Caco-2 (cell line): ENCODE results near the gene HMGB1. TPM values are rescaled to one million over a fixed set of nuclear protein-coding genes. Genes with fewer than 3 reads are reported as not detected.

ENCODE experiments used
- BruUV-seq: library from RNA; stranded (reverse); fragments of 400-500 nt; replicated peaks from 2 replicates; lab custom pipeline; 2021; lab: Mats Ljungman, UMichigan
- CTCF ChIA-PET: fragments of 300-600 bp; sonication (Branson Sonifier 250); formaldehyde crosslinking; loops from one replicate; lab custom pipeline; 2022; ENCODE audit warnings: antibody characterized with exemption; lab: Charles Lee
- POLR2A ChIA-PET: fragments of 300-600 bp; sonication (Branson Sonifier 250); formaldehyde crosslinking; loops from one replicate; lab custom pipeline; 2022; ENCODE audit warnings: antibody characterized with exemption; lab: Charles Lee
- DNase-seq, 2 experiments: peaks; one replicate each; pipeline versions ENCODE4 v3.0.0 to v3.0.0-alpha.2; 2020 to 2022
- H3K27me3 ChIP-seq: replicated peaks from 2 replicates; pipeline ENCODE4 v1.6.0; 2011; ENCODE audit warnings: low read length; ENCODE audit not compliant: control insufficient read depth, insufficient read depth
- H3K36me3 ChIP-seq: 2 replicates; pipeline ENCODE4 v1.5.1; 2011; ENCODE audit warnings: low read length; ENCODE audit not compliant: control insufficient read depth, insufficient read depth
- H3K4me1 ChIP-seq: fragments of 250-450 bp; sonication (Bioruptor Pico); 2 replicates; pipeline ENCODE4 v1.5.1; 2020; ENCODE audit warnings: mild to moderate bottlenecking
- H3K4me3 ChIP-seq: 2 replicates; pipeline ENCODE4 v1.5.1; 2011; ENCODE audit warnings: low read depth, mild to moderate bottlenecking, control low read depth, low read length
- H3K9me3 ChIP-seq: fragments of 250-450 bp; sonication (Bioruptor Pico); 2 replicates; pipeline ENCODE4 v1.5.1; 2020; ENCODE audit warnings: mild to moderate bottlenecking, moderate library complexity
- H3K27ac Mint-ChIP-seq: one replicate; pipeline ENCODE4 v1.8.0; 2022; ENCODE audit warnings: mixed read lengths; ENCODE audit not compliant: unreplicated experiment
- H3K27me3 Mint-ChIP-seq: one replicate; pipeline ENCODE4 v1.8.0; 2022; ENCODE audit warnings: mixed read lengths; ENCODE audit not compliant: insufficient read depth, unreplicated experiment
- H3K36me3 Mint-ChIP-seq: one replicate; pipeline ENCODE4 v1.8.0; 2022; ENCODE audit warnings: mild to moderate bottlenecking, mixed read lengths; ENCODE audit not compliant: insufficient read depth, unreplicated experiment
- H3K4me1 Mint-ChIP-seq: one replicate; pipeline ENCODE4 v1.8.0; 2022; ENCODE audit warnings: low read depth, mixed read lengths; ENCODE audit not compliant: unreplicated experiment
- H3K4me3 Mint-ChIP-seq: one replicate; pipeline ENCODE4 v1.8.0; 2022; ENCODE audit warnings: mild to moderate bottlenecking, moderate library complexity, mixed read lengths; ENCODE audit not compliant: unreplicated experiment
- H3K9me3 Mint-ChIP-seq: one replicate; pipeline ENCODE4 v1.8.0; 2022; ENCODE audit warnings: mixed read lengths; ENCODE audit not compliant: unreplicated experiment
- CTCF ChIP-seq, 2 experiments: fragments of 200-600 bp in 1 of 2; IDR thresholded peaks; 1 replicate in 1 of 2; 2 replicates in 1 of 2; pipeline versions ENCODE4 v1.5.1 to v1.8.0; 2011 to 2022; ENCODE audit warnings: antibody characterized with exemption in 1 of 2, control low read depth in 1 of 2, inconsistent platforms in 1 of 2, low read depth in 1 of 2, low read length in 1 of 2, mild to moderate bottlenecking in 1 of 2, moderate library complexity in 1 of 2; ENCODE audit not compliant: insufficient read depth in 1 of 2, severe bottlenecking in 1 of 2, unreplicated experiment in 1 of 2
- intact Hi-C: fragments of 100-400 bp; cut with micrococcal nuclease; formaldehyde crosslinking; loops from one replicate; pipeline ENCODE4 v1.10.0; 2022; ENCODE audit not compliant: unreplicated experiment
- total RNA-seq: library from RNA; stranded (reverse); gene quantifications from 2 replicates; pipeline ENCODE4 v1.2.3, GENCODE V29; 2022

Gene HMGB1
- total RNA-seq, 1 experiment from 2014 or later = 598 TPM

GRCh38 chr13:30429235-30429634, 36.5 kb downstream of the HMGB1 start:
- Mint-ChIP-seq H3K27me3 (no peaks in the 10 kb centered on the region), H3K27ac (no peak overlapping the region), H3K4me1 (peaks cover 8% of the 10 kb centered on the region), H3K36me3 (no peaks in the 10 kb centered on the region), H3K9me3 (no peaks in the 10 kb centered on the region), H3K4me3 (no peak overlapping the region)
- H3K9me3 ChIP-seq = no peaks in the 10 kb centered on the region
- H3K27me3 ChIP-seq = no peaks in the 10 kb centered on the region
- intact Hi-C loops = no loop called here
- POLR2A ChIA-PET = no interaction called here
- H3K36me3 ChIP-seq = no peaks in the 10 kb centered on the region
- no peak for TF ChIP-seq CTCF (IDR thresholded peaks at IDR 0.05; ENCODE audit: insufficient read depth in 1 of 2, low read depth in 1 of 2, low read length in 1 of 2, severe bottlenecking in 1 of 2, unreplicated experiment in 1 of 2)
- CTCF ChIA-PET = no interaction called here
- no peak for DNase-seq
- H3K4me1 ChIP-seq = peaks cover 17% of the 10 kb centered on the region
- no peak overlapping the region for H3K4me3 ChIP-seq
- BruUV-seq = no TSS peak

- Histone ChIP-seq H3K4me1 (peaks cover 7% of the 10 kb centered on the region; the same call in 1 of the 2 replicates), H3K4me3 (no peak overlapping the region), H3K27me3 (no peaks in the 10 kb centered on the region), H3K9me3 (no peaks in the 10 kb centered on the region), H3K36me3 (no peaks in the 10 kb centered on the region)
- Mint-ChIP-seq H3K4me3 (no peak overlapping the region), H3K27ac (no peak overlapping the region), H3K9me3 (no peaks in the 10 kb centered on the region), H3K27me3 (no peaks in the 10 kb centered on the region), H3K4me1 (peaks cover 8% of the 10 kb centered on the region), H3K36me3 (no peaks in the 10 kb centered on the region)
- intact Hi-C loops = loop anchor here (5.0 kb wide), 2 partner anchors 43 to 193 kb away; partner anchors contain the start of genes HMGB1 and USPL1
- CTCF ChIA-PET = no interaction called here
- BruUV-seq = no TSS peak
- no peak for TF ChIP-seq CTCF (IDR thresholded peaks at IDR 0.05; ENCODE audit: insufficient read depth in 1 of 2, low read depth in 1 of 2, low read length in 1 of 2, severe bottlenecking in 1 of 2, unreplicated experiment in 1 of 2)
- DNase-seq = no peak
- POLR2A ChIA-PET = no interaction called here
Observed at GRCh38 chr13:30423891-30424290, 41.8 kb downstream of the HMGB1 start.

- H3K27ac Mint-ChIP-seq = peak within 1 kb of the TSS; percentile 16
- H3K27me3 Mint-ChIP-seq = no peaks in the 10 kb centered on the region
- Histone ChIP-seq H3K4me3 (peak within 1 kb of the TSS; percentile 58), H3K9me3 (no peaks in the 10 kb centered on the region), H3K27me3 (no peaks in the 10 kb centered on the region), H3K36me3 (no peaks in the 10 kb centered on the region), H3K4me1 (peaks cover 7% of the 10 kb centered on the region; the same call in 1 of the 2 replicates)
- ChIA-PET POLR2A (interaction anchor here (0.6 to 1.1 kb wide), 7 partner anchors 14 to 528 kb away, joined by 3 to 8 read pairs (median 4); no protein-coding TSS in a partner anchor), CTCF (interaction anchor here (0.5 kb wide), 2 partner anchors 15 to 164 kb away, joined by 3 to 9 read pairs; no protein-coding TSS in a partner anchor)
- BruUV-seq = no TSS peak
- no peaks in the 10 kb centered on the region for H3K36me3 Mint-ChIP-seq
- H3K4me3 Mint-ChIP-seq = peak within 1 kb of the TSS; percentile 72
- no peaks in the 10 kb centered on the region for H3K9me3 Mint-ChIP-seq
- H3K4me1 Mint-ChIP-seq = peaks cover 8% of the 10 kb centered on the region
- intact Hi-C loops = loop anchor here (5.0 kb wide), 2 partner anchors 45 to 195 kb away; partner anchors contain the start of genes HMGB1 and USPL1
- DNase-seq = peak; percentile 88
- no peak for TF ChIP-seq CTCF (IDR thresholded peaks at IDR 0.05; ENCODE audit: insufficient read depth in 1 of 2, low read depth in 1 of 2, low read length in 1 of 2, severe bottlenecking in 1 of 2, unreplicated experiment in 1 of 2)
Observed at GRCh38 chr13:30422054-30422839, 43.5 kb downstream of the HMGB1 start, which contains the start of gene UBE2L5. Gene UBE2L5, plus strand, starts transcription at chr13:30422493. Its CDS starts 5,498 bp downstream, at chr13:30427991.
